Measurements from ENCODE around the gene CDK14. TPM values are rescaled to one million over a fixed set of nuclear protein-coding genes. Genes with fewer than 3 reads are reported as not detected.
A peak's percentile ranks its signal among the peaks of the same experiment; 100 is the strongest.
"Not testable (repeated sequence)": the region's sequence is repeated elsewhere in the genome, so short reads cannot be mapped to it uniquely, and the experiment has no call there.

The CDK14 gene
- total and polyA plus RNA-seq, 9 donors = 12.6 to 54.1 (median 43.8) TPM

DNA sequence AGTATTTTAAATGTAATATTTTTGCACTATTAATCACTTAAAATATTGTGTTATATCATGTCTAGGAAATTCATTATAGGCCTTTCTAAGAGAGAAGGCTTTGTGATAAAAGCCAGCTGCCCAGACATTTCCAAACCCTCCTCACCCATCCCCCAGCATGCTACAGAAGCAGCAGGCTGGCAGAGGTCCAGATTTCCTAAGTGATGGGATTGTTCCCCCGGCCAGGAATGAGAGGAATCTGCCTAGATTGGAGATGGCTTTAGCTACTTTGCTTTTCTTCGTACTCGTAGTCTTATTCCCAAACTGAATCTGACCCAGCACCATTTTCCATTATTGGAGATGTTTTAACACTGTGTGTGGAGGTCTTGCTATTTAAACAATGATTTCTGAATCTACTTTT is 29.4 kb downstream of the CDK14 start:
- 5 to 8% (median 8%) methylated on average over 3 of the region's 3 CpGs for WGBS, 3 donors
- TF ChIP-seq, protein P1, sequence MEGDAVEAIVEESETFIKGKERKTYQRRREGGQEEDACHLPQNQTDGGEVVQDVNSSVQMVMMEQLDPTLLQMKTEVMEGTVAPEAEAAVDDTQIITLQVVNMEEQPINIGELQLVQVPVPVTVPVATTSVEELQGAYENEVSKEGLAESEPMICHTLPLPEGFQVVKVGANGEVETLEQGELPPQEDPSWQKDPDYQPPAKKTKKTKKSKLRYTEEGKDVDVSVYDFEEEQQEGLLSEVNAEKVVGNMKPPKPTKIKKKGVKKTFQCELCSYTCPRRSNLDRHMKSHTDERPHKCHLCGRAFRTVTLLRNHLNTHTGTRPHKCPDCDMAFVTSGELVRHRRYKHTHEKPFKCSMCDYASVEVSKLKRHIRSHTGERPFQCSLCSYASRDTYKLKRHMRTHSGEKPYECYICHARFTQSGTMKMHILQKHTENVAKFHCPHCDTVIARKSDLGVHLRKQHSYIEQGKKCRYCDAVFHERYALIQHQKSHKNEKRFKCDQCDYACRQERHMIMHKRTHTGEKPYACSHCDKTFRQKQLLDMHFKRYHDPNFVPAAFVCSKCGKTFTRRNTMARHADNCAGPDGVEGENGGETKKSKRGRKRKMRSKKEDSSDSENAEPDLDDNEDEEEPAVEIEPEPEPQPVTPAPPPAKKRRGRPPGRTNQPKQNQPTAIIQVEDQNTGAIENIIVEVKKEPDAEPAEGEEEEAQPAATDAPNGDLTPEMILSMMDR (IDR thresholded peaks at IDR 0.05) = no peak
- TF ChIP-seq EP300 (IDR thresholded peaks at IDR 0.05) (no peak), POLR2A (IDR thresholded peaks at IDR 0.05) (no peak)
- peak; percentile 42 to 74 (median 68) for DNase-seq
- Histone ChIP-seq H3K9me3 (no peaks in the 10 kb centered on the region), H3K4me1 (ENCODE audit: insufficient read depth) (peaks cover 16% of the 10 kb centered on the region), H3K27me3 (no peaks in the 10 kb centered on the region), H3K4me3 (peak overlapping the region; percentile 10), H3K36me3 (no peaks in the 10 kb centered on the region), H3K27ac (no peak overlapping the region)
- intact Hi-C loops (cut with DNase I) = no loop called here

DNA sequence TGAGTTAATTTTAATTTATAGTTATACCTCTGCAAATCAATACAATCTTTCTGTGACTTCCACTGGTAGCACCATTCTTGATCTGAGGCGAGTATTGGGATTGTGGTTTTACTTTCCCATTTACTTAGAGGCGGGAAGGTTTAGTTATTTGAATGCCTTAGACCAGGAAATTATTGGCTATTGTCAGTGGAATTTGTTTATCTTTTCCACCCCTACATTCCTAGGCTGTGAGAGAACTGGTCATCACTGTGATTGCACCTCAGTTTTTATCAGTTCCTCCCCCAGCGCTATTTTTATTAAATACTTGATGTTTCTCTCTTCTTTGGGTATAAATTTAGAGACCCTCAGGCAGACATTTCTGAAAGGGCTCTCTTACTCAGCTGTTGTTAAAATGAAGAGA is 29.9 kb downstream of the CDK14 start:
- 13 to 22% (median 14%) methylated on average over 3 of the region's 3 CpGs for WGBS, 3 donors
- Histone ChIP-seq H3K4me1 (ENCODE audit: insufficient read depth) (peaks cover 13% of the 10 kb centered on the region), H3K36me3 (no peaks in the 10 kb centered on the region), H3K27ac (no peak overlapping the region), H3K27me3 (no peaks in the 10 kb centered on the region), H3K4me3 (peak overlapping the region; percentile 10), H3K9me3 (no peaks in the 10 kb centered on the region)
- DNase-seq = no peak
- TF ChIP-seq EP300 (IDR thresholded peaks at IDR 0.05) = no peak
- TF ChIP-seq, protein P1 (IDR thresholded peaks at IDR 0.05) = no peak
- no peak for TF ChIP-seq POLR2A (IDR thresholded peaks at IDR 0.05)
- intact Hi-C loops (cut with DNase I) = no loop called here

DNA sequence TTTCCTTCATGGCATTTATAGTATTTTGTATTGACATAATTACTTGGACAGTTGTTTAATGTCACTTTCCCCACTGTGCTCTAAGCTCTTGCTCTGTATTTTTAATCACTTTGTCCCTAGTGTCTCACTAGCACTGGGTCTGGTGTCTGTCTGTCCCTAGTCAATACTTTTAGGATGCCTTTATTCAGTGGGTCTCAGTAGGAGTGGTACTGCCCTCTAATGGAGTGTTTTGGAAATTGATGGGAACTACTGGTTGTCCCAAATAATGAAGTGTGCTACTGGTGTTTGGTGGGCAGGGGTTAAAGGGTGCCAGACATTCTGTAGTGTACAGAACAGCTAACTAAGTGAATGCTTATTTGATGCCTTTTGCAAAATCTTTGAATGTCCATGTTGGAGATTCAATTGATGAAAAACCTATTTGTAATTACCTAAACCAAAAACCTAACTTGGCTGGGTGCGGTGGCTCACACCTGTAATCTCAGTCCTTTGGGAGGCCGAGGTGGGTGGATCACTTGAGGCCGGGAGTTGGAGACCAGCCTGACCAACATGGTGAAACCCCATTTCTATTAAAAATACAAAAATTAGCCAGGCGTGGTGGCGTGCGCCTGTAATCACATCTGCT is 33.3 kb downstream of the CDK14 start:
- Histone ChIP-seq H3K4me1 (ENCODE audit: insufficient read depth) (peaks cover 8% of the 10 kb centered on the region), H3K27ac (no peak overlapping the region), H3K9me3 (no peaks in the 10 kb centered on the region), H3K4me3 (no peak overlapping the region), H3K27me3 (no peaks in the 10 kb centered on the region), H3K36me3 (no peaks in the 10 kb centered on the region)
- no peak for DNase-seq
- TF ChIP-seq EP300 (IDR thresholded peaks at IDR 0.05) (no peak), POLR2A (IDR thresholded peaks at IDR 0.05) (no peak)
- TF ChIP-seq, protein P1 (IDR thresholded peaks at IDR 0.05) = peak in 1 of 3 donors; percentile 10
- WGBS, 3 donors = 92 to 95% (median 94%) methylated on average over 6 of the region's 6 CpGs
- intact Hi-C loops (cut with DNase I) = no loop called here

DNA sequence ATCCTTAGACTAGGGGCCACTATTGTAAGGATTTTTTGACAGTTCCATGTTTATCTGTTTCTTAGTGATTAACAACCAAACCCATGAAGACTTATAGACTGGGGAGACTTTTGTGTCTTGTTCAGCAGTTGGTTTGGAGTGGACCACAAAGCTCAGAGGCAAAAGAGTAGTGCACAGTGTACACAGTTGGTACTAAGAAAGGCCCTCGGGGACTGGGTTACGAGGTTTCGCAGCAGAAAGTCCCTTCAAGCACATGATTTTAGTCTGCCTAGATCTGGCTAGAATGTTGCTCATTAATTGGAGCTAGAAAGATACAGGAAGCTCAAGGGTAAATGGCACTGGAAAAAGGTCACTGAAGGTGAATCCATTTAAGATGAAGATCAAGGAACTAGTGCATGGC is 35.4 kb downstream of the CDK14 start:
- intact Hi-C loops (cut with DNase I) = no loop called here
- Histone ChIP-seq H3K4me3 (no peak overlapping the region), H3K27me3 (no peaks in the 10 kb centered on the region), H3K9me3 (no peaks in the 10 kb centered on the region), H3K4me1 (ENCODE audit: insufficient read depth) (no peaks in the 10 kb centered on the region), H3K36me3 (no peaks in the 10 kb centered on the region), H3K27ac (no peak overlapping the region)
- DNase-seq = no peak
- 95 to 98% (median 95%) methylated on average over 3 of the region's 3 CpGs for WGBS, 3 donors
- TF ChIP-seq EP300 (IDR thresholded peaks at IDR 0.05) (no peak), POLR2A (IDR thresholded peaks at IDR 0.05) (no peak)
- TF ChIP-seq, protein P1 (IDR thresholded peaks at IDR 0.05) = no peak

DNA sequence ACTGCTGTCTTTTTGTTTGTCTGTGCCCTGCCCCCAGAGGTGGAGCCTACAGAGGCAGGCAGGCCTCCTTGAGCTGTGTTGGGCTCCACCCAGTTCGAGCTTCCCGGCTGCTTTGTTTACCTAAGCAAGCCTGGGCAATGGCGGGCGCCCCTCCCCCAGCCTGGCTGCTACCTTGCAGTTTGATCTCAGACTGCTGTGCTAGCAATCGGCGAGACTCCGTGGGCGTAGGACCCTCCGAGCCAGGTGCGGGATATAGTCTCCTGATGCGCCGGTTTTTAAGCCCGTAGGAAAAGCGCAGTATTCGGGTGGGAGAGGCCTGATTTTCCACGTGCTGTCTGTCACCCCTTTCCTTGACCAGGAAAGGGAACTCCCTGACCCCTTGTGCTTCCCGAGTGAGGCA is 43.6 kb downstream of the CDK14 start:
- H3K27ac ChIP-seq; intact Hi-C loops (cut with DNase I); H3K36me3 ChIP-seq; H3K4me3 ChIP-seq; H3K27me3 ChIP-seq; H3K4me1 ChIP-seq (ENCODE audit: insufficient read depth); H3K9me3 ChIP-seq; DNase-seq: not testable (repeated sequence)
- WGBS, 3 donors = 91% methylated on average over 16 to 17 of the region's 17 CpGs

Measured in ovary (tissue), 9 donors.